ENCODE data around the gene SMTN.

- TF ChIP-seq, protein P1, sequence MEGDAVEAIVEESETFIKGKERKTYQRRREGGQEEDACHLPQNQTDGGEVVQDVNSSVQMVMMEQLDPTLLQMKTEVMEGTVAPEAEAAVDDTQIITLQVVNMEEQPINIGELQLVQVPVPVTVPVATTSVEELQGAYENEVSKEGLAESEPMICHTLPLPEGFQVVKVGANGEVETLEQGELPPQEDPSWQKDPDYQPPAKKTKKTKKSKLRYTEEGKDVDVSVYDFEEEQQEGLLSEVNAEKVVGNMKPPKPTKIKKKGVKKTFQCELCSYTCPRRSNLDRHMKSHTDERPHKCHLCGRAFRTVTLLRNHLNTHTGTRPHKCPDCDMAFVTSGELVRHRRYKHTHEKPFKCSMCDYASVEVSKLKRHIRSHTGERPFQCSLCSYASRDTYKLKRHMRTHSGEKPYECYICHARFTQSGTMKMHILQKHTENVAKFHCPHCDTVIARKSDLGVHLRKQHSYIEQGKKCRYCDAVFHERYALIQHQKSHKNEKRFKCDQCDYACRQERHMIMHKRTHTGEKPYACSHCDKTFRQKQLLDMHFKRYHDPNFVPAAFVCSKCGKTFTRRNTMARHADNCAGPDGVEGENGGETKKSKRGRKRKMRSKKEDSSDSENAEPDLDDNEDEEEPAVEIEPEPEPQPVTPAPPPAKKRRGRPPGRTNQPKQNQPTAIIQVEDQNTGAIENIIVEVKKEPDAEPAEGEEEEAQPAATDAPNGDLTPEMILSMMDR (conservative IDR thresholded peaks at IDR 0.05; ENCODE audit: low read depth, low read length), result no peak
- TF ChIP-seq EZH2phosphoT487 (IDR thresholded peaks at IDR 0.05; ENCODE audit: borderline replicate concordance, low read length), result no peak
These were observed 12.2 kb downstream of the SMTN start for GRCh38 chr22:31093086-31093850.

Data from PC-3 (cell line).